HL-60 (cell line): ENCODE measurements around the gene LAMC3.

Source experiments
- GABPA ChIP-seq: IDR thresholded peaks from 2 replicates; pipeline ENCODE4 v1.6.1; 2012; ENCODE audit warnings: low read depth
- POLR2AphosphoS5 ChIP-seq: IDR thresholded peaks from 2 replicates; pipeline ENCODE4 v1.6.1; 2012; ENCODE audit warnings: low read depth
- SPI1 ChIP-seq: IDR thresholded peaks from 2 replicates; pipeline ENCODE4 v1.6.1; 2012; ENCODE audit warnings: low read depth, mild to moderate bottlenecking, borderline replicate concordance
- TF ChIP-seq, protein P1 (sequence below): IDR thresholded peaks from one replicate; pipeline ENCODE4 v1.5.1; 2011; ENCODE audit warnings: low read length, control low read depth, inconsistent platforms; ENCODE audit not compliant: insufficient read depth
- TF ChIP-seq, protein P2 (sequence below): IDR thresholded peaks from 2 replicates; pipeline ENCODE4 v1.6.1; 2012; ENCODE audit warnings: low read depth; ENCODE audit not compliant: insufficient replicate concordance

DNA sequence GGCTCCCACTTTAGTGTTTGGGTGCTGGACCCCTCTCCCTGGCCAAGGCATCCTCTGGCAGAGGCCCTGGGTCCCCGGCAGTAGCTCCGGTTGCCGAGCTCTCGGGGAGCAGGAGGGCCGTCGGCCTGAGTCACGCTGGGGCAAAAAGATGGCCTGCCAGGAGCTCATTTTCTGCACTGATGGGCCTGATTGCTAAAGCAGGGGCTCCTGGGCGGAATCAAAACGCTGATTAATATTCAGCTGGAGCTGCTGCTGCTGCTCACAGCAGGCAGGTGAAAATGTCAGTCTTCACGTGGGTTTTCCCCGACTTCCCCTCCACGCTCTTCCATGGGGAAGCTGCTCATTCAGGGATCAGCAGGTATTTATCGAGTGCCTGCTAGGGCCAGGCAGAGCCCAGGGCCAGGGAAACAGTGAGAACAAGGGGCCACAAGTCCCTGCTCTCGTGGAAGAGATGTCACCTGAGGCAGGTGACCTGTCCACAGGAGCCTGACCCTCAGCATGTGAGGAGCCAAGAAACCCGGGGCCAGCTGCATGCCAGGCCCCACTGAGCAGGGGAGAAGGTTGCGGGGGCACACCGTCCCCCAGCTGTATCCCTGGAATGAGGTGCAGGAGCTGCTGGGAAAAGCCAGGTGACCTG lies 22.1 kb downstream of the LAMC3 start:
- TF ChIP-seq, protein P1, sequence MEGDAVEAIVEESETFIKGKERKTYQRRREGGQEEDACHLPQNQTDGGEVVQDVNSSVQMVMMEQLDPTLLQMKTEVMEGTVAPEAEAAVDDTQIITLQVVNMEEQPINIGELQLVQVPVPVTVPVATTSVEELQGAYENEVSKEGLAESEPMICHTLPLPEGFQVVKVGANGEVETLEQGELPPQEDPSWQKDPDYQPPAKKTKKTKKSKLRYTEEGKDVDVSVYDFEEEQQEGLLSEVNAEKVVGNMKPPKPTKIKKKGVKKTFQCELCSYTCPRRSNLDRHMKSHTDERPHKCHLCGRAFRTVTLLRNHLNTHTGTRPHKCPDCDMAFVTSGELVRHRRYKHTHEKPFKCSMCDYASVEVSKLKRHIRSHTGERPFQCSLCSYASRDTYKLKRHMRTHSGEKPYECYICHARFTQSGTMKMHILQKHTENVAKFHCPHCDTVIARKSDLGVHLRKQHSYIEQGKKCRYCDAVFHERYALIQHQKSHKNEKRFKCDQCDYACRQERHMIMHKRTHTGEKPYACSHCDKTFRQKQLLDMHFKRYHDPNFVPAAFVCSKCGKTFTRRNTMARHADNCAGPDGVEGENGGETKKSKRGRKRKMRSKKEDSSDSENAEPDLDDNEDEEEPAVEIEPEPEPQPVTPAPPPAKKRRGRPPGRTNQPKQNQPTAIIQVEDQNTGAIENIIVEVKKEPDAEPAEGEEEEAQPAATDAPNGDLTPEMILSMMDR = no peak
- TF ChIP-seq GABPA (no peak), SPI1 (no peak), POLR2AphosphoS5 (no peak)
- TF ChIP-seq, protein P2, sequence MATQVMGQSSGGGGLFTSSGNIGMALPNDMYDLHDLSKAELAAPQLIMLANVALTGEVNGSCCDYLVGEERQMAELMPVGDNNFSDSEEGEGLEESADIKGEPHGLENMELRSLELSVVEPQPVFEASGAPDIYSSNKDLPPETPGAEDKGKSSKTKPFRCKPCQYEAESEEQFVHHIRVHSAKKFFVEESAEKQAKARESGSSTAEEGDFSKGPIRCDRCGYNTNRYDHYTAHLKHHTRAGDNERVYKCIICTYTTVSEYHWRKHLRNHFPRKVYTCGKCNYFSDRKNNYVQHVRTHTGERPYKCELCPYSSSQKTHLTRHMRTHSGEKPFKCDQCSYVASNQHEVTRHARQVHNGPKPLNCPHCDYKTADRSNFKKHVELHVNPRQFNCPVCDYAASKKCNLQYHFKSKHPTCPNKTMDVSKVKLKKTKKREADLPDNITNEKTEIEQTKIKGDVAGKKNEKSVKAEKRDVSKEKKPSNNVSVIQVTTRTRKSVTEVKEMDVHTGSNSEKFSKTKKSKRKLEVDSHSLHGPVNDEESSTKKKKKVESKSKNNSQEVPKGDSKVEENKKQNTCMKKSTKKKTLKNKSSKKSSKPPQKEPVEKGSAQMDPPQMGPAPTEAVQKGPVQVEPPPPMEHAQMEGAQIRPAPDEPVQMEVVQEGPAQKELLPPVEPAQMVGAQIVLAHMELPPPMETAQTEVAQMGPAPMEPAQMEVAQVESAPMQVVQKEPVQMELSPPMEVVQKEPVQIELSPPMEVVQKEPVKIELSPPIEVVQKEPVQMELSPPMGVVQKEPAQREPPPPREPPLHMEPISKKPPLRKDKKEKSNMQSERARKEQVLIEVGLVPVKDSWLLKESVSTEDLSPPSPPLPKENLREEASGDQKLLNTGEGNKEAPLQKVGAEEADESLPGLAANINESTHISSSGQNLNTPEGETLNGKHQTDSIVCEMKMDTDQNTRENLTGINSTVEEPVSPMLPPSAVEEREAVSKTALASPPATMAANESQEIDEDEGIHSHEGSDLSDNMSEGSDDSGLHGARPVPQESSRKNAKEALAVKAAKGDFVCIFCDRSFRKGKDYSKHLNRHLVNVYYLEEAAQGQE = no peak
